Heart left ventricle (tissue), 13 donors: ENCODE data around the gene POU3F3.

Experiments
- POLR2A ChIP-seq, 2 donors: fragments of 450-650 bp; IDR thresholded peaks; one replicate each; pipeline ENCODE4 v1.6.1; 2017; ENCODE audit warnings: antibody characterized with exemption in 2 of 2, mild to moderate bottlenecking in 2 of 2, moderate library complexity in 2 of 2
- TF ChIP-seq, protein P1 (sequence below), 12 donors: fragments of 200-600 bp; sonication (generic) in 4 of 12; IDR thresholded peaks; one replicate each; pipeline versions ENCODE4 v1.5.0 to v1.8.0; 2018 to 2022; ENCODE audit warnings: antibody characterized with exemption in 12 of 12, mild to moderate bottlenecking in 5 of 12
- donor health status: ischemic (EF 13 %, LVEDD 7.1; RV severe dilation, severe dysfunction).
- donor health status: DM: no; HTN: yes; CAD: no.
- donor health status: DM: no; HTN: no; CAD: no.
- donor health status: ischemic (EF 25% LVEDD 6.9; RV normal size, moderate dysfunction).
- donor health status: ischemic (EF 25% LVEDD 5.7; RV mildly dilated, moderate dysfunction).
- donor health status: ischemic (EF 35%, LVEDD 5.7; RV mildly dilated, moderate dysfunction).
- donor health status: nonischemic (EF 11% LVEDD 7.7; RV severe dilation, severe dysfunction).
- donor health status: DM: yes; HTN: yes; CAD: no.
- donor health status: PGD.
- donor health status: ischemic (EF 29% LVEDD 5.4; RV normal size, mild dysfunction).
- donor health status: nonischemic (EF 23%, LVEDD 6.1; RV moderate dilation, normal function).

DNA sequence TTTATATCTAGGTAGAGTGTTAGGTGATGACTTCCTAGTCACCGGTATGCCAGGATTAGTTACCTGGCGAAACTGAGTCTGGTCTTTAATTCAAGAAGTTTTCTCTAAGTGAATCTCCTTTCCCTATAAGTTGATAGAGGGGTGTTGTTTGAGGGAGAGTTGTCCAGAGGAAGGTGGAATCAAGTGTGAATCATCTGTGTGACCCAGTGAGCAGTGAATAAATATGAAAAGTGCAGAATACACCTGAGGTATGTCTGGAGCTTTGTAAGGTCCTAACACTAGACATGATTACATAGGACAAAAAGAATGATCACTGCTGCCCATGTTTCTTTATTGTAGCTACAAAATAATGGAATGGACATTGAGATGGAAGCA, 11.2 kb downstream of the POU3F3 start:
- TF ChIP-seq, protein P1, sequence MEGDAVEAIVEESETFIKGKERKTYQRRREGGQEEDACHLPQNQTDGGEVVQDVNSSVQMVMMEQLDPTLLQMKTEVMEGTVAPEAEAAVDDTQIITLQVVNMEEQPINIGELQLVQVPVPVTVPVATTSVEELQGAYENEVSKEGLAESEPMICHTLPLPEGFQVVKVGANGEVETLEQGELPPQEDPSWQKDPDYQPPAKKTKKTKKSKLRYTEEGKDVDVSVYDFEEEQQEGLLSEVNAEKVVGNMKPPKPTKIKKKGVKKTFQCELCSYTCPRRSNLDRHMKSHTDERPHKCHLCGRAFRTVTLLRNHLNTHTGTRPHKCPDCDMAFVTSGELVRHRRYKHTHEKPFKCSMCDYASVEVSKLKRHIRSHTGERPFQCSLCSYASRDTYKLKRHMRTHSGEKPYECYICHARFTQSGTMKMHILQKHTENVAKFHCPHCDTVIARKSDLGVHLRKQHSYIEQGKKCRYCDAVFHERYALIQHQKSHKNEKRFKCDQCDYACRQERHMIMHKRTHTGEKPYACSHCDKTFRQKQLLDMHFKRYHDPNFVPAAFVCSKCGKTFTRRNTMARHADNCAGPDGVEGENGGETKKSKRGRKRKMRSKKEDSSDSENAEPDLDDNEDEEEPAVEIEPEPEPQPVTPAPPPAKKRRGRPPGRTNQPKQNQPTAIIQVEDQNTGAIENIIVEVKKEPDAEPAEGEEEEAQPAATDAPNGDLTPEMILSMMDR (IDR thresholded peaks at IDR 0.05), result no peak
- no peak for TF ChIP-seq POLR2A (IDR thresholded peaks at IDR 0.05)
